GM04504 (cell line): ENCODE data around the gene DTD2.

Experiments used
- DNase-seq: peaks from one replicate; pipeline ENCODE4 v3.0.0-alpha.2; 2012; ENCODE audit warnings: low read depth

The DTD2 gene

DNA sequence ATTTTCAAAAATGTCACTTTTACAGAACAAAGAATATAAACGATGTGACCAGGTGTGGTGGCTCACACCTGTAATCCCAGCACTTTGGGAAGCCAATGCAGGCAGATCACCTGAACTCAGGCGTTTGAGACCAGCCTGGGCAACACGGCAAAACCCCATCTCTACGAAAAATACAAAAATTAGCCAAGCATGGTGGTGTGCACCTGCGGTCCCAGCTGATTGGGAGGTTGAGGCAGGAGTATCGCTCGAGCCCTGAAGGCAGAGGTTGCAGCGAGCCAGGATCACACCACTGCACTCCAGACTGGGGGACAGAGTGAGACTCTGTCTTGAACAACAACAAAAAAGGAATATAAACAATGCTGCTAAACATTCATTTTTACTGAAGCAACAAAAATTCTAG lies 52.2 kb downstream of the DTD2 start:
- DNase-seq, result no peak

DNA sequence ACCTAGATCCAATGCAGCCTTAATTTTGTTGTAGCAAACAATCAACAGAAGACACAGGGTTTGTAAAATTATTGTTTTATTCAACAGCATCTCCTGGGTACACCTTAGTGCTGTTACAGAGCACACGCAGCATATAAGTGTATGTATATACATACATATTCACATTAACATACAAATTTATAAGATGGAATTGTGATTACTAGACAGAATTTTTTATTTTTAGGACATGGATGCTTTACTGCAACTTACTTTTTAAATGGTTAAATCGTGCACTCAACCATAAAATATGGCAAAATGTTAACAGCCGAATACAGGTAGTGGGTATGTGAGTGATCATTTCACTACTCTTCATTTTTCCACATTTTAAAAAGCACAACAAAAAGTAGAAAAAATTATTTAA lies 53.6 kb downstream of the DTD2 start:
- no peak for DNase-seq

DNA sequence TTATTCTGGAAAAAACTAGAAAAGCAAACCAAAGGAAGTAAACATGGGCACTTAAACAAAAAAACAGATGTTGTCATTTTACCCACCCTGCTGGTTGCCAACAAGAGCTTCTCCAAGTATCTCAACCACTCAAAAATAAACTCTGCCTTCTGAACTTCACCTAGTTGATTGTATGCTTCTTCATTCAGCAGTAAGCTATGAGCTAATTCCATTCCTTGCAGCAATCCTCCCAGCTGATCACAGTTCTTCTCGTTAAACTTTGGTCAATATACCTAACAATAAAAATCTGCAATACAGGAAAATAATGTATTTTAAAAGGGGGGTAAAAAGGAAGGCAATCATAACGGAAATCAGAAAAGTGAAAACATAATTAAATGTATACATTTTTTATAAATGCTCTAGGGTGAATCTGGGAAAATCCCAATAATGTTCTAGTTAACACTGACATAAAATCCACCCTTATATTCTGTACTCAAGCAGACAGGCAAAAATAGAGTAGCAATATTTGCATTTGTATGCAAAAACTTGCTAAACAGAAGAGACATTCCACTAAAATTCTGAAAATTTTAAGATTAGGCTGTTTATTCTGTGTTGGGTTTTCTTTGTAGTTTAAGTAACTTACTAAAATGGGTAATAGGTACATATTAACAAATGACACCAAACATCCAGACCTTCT lies 54.4 kb downstream of the DTD2 start:
- no peak for DNase-seq

DNA sequence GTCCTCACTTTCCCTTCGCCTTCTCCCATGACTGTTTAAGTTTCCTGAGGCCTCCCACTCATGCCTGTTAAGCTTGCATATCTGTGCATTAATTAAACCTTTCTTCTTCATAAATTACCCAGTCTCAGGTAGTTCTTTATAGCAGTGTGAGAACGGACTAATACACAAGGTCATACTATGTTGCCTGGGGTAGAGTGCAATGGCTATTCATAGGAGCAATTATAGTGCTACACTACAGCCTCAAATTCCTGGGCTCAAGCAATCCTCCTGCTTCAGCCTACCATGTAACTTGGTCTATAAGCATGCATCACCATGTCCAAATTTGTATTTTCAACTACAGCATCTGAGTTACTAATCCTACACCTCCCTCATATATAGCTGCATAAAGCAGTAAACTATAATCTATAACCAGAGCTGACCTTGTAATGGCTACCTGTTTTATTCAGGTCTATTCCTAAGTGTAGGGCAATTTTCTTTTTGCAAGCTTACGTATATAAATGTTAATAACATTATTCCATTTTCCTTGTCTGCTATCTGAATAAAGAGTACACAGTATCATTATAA lies 55.9 kb downstream of the DTD2 start:
- DNase-seq, result no peak

DNA sequence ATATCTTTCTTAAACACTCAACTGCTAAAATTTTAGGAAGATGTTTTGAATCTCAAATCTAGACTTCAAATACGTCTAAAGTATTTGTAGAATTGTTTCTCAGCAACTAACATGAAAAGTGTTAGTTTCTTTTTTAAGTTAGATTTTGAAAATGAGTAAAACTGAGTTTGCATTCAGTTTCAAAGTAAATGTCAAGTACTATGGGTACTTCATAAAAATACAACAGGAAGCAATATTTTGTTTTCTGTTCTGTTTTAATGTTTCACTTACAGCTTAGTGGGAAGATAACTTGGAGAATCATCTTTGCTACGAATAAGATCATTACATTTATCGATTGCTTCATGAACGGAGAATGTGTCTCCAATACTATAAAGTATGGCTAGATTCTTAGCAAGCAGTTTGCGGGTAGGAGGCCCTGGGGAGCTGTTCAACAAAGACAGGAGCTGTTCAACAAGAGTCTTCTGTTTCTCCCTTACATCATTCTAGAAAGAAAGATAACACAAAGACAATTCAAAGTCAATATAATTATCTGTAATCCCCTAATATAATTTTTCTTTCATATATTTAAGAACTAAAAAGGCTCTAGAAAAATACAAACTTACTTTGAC lies 57.2 kb downstream of the DTD2 start:
- DNase-seq, result no peak
